ES-I3 (cell line): ENCODE results near the gene S100P.
"Not testable (repeated sequence)": the region's sequence is repeated elsewhere in the genome, so short reads cannot be mapped to it uniquely, and the experiment has no call there.

Source experiments
- H3K36me3 ChIP-seq: 2 replicates; pipeline ENCODE4 v1.6.1; 2013; ENCODE audit warnings: mild to moderate bottlenecking, low read length, control low read depth, moderate library complexity; ENCODE audit not compliant: insufficient read depth
- H3K4me1 ChIP-seq: 2 replicates; pipeline ENCODE4 v1.6.1; 2013; ENCODE audit warnings: mild to moderate bottlenecking, control low read depth, low read length; ENCODE audit not compliant: insufficient read depth
- H3K9ac ChIP-seq: 2 replicates; pipeline ENCODE4 v1.6.1; 2013; ENCODE audit warnings: low read depth, mild to moderate bottlenecking, low read length, moderate library complexity
- H3K9me3 ChIP-seq: 2 replicates; pipeline ENCODE4 v1.6.1; 2013; ENCODE audit warnings: mild to moderate bottlenecking, low read length, moderate library complexity; ENCODE audit not compliant: control insufficient read depth, insufficient read depth

Gene S100P

DNA sequence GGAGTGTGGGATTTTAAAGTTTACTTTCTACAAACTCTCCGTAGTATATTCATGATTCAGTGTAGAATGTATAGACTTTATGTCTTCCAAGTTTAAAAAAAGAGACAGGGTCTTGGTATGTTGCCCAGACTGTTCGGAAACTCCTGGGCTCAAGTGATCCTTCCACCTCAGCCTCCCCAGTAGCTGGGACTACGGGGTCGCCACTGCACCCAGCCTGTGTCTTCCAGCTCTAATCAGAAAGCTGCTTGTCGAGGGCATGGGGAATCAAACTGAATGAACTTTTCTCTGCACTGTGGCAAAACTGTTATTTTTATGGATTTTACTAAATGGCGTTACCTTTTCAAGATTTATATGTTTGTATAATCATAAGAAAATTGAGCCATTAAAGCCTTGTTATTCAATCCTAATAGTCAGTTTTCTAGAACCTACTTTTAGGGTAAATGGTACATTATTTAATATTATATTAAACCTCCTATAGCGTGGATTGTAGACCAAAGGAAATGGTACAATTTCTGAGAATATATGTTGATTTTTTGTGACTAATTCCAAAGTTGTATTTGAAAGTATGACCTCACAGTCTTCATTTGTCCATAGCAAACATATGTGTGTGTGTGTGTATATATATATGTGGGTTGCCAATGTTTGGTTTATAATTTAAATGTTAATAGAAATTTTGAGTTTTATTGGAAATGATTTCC lies 23.4 kb downstream of the S100P start:
- Histone ChIP-seq H3K9me3 (no peaks in the 10 kb centered on the region), H3K36me3 (no peaks in the 10 kb centered on the region), H3K4me1 (no peaks in the 10 kb centered on the region), H3K9ac (peak overlapping the region; percentile 84)

DNA sequence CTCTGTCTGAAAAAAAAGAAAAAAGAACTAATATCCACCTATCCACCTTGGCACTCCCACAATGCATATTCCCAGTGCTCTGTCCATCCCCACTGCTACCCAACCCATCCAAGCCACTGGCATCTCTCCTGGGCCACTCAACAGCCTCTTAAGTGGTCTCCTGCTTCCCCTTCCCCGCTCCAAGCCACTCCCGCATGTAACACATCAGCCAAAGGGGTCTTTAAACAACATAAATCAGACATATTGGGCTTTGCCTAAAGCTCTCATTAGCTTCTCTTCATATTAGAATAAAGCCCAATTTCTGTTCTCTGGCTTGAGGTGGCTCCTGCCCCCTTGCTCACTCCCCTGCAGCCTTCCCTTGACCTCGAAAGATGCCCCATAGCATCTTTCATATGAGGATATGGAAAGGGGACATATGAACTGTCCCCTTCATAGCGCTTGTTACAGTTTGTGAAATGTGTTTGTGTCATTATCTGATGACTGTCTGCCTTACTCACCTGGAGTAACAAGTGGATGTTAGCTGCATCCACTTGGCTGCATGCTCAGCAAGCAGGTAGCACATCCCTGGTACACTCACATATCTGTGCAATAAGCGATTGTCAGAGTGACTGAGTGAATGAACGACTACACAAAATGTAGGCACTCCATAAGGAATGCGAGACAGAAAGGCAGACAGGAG lies 25.4 kb downstream of the S100P start:
- Histone ChIP-seq H3K36me3 (no peaks in the 10 kb centered on the region), H3K9ac (no peak overlapping the region), H3K4me1 (no peaks in the 10 kb centered on the region), H3K9me3 (no peaks in the 10 kb centered on the region)

DNA sequence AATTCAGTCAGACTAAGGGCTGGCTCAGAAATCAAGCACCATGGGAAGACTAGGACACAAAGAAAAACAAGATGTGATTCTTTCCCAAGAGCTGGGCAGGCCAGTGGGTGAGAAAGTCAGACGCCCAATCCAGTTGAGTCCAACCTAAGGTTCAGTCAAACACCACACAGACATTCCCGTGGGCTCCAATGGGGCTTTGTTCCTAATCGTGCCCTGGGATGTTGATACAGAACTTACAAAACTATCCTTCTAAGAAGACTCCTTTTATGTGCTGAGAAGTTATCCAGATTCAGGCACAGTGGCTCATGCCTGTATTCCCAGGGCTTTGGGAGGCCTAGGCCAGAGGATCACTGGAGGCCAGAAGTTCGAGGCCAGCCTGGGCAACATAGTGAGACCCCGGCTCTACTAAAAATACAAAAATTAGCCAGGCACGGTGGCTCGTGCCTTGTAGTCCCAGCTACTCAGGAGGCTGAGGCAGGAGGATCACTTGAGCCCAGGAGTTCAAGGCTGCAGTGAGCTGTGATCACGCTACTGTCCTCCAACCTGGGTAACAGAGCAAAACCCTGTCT lies 26.0 kb downstream of the S100P start:
- Histone ChIP-seq H3K9me3 (no peaks in the 10 kb centered on the region), H3K9ac (no peak overlapping the region), H3K4me1 (no peaks in the 10 kb centered on the region; the same call in 1 of the 2 replicates), H3K36me3 (no peaks in the 10 kb centered on the region)

DNA sequence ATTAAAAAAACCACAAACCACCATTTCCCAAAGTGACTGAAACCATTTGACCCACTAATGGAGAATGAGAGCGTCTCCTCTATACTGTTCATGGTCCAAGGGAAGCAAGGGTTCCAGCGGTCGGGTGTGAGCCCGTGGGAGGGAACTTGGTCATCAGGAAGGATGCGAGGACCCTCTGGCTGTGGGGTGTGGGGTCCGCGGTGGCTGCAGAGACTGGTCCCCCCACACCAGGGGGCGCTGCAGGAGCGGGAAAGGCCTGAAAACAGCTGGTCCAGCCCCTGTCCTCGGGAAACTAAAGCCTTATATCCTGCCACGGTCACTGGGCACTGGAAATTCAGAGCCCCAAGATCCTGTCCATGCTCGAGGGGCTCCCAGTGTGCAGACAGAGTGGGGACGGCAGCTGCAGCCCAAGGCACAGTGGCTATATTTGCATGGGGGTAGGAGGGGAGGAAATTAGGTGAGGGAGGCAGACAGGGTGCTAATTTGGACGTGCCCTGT lies 26.6 kb downstream of the S100P start:
- H3K36me3 ChIP-seq, result no peaks in the 10 kb centered on the region
- H3K4me1 ChIP-seq, result no peaks in the 10 kb centered on the region; the same call in 1 of the 2 replicates
- H3K9me3 ChIP-seq, result no peaks in the 10 kb centered on the region
- no peak overlapping the region for H3K9ac ChIP-seq

DNA sequence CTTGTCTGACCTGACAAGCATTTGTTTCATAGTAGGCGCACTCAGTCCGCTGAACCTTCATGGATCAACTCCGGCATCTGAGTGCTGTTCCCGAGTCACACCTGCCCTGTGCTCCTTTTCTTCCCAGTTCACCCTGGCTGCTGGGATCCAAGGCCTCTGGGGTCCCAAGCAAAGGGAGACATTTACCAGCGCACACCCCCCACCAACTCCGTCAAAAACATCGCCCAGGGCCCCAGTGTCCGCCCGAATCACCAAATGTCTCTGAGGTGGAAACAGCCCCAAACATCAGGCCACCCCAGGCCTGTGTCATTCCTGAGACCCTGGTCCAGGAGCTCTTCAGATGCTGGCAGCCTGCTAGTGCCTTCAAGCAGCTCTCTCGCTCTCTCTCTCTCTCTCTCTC lies 27.4 kb downstream of the S100P start:
- Histone ChIP-seq H3K9me3 (no peaks in the 10 kb centered on the region), H3K9ac (no peak overlapping the region), H3K4me1 (no peaks in the 10 kb centered on the region; the same call in 1 of the 2 replicates), H3K36me3 (no peaks in the 10 kb centered on the region)

DNA sequence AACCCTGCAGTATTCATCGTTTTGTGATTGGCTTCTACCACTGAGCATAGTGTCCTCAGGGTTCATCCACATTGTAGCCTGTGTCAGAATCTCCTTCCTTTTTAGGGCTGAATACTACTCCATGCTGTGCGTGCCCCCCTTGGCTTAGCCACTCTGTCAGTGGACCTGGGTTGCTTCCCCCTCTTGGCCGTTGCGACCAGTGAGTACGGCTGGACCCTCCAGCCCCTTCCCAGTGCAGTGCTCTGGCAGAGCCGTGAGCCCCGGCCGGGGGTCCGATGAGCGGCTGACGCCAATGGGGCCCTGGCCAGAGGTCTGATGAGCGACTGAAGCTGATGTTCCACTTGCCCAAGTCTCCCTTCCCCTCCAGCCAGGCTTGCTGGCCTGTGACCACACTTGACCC lies 29.2 kb downstream of the S100P start:
- H3K36me3 ChIP-seq, result no peaks in the 10 kb centered on the region
- peaks cover under 1% of the 10 kb centered on the region; the same call in 1 of the 2 replicates for H3K4me1 ChIP-seq
- no peak overlapping the region for H3K9ac ChIP-seq
- no peaks in the 10 kb centered on the region for H3K9me3 ChIP-seq

DNA sequence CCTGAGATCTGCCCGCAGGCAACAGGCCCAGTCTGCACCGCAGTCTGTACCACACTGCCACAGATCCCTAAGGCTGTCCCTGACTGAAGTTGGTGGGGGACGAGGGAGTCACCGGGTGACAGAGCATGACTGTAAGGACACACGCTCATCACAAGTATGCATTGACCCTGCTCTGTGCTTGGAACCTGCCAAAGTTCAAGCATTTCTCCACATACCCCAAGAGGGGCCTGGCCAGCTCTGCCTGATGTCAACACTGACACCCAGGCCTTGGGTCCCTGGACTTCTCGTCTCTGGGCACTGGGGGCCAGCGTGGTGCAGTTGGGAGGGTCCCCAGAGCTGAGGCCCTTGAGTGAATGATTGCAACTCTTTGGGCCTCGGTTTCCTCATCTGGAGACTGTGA lies 30.2 kb downstream of the S100P start:
- Histone ChIP-seq H3K4me1 (peaks cover 4% of the 10 kb centered on the region; the same call in 1 of the 2 replicates), H3K36me3 (no peaks in the 10 kb centered on the region), H3K9me3 (no peaks in the 10 kb centered on the region), H3K9ac (no peak overlapping the region)

DNA sequence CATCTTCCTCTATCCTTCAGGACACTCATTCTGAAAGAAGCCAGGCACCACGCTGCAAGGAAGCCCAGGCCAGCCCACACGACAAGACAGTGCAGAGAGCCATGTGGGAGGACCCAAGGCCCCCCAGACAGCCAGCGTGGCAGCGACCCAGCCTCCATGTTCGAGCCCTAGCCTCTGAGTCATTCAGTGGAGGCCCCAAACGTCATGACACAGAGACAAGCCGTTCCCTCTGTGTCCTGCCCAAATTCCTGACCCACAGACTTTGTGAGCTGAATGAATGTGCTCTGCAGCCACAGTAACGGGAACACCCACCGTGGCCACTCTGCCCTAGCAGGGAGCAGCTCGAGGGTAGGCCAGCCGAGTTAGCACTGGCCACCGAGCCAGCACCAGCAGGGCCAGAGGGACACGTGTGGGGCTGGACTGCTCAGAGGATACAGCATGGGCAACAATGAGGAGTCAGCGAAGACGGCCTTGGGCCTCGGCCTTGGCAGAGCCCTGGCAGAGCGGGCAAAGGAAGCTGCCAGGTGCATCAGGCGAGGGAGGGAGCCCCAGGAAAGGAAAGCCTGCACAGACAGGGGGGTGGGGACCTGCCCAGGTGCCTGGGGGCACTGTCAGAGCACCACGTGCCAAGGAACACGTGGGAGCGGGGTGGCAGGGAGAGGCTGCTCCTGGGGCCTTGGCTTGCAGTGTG lies 30.9 kb downstream of the S100P start:
- Histone ChIP-seq H3K4me1 (peaks cover 4% of the 10 kb centered on the region; the same call in 1 of the 2 replicates), H3K9ac (no peak overlapping the region), H3K36me3 (no peaks in the 10 kb centered on the region), H3K9me3 (no peaks in the 10 kb centered on the region)

DNA sequence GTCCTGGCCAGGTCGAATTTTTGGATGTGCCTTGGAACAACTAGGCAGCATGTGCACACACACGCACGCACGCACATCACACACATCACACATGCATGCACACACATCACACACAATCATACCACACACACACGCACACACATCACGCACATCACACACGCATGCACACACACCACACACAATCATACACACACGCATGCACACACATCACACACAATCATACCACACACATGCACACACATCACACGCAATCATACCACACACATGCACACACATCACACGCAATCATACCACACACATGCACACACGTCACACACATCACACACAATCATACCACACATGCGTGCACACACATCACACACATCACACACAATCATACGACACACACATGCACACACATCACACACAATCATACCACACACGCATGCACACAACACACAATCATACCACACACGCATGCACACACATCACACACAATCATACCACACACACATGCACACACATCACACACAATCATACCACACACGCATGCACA lies 31.8 kb downstream of the S100P start:
- H3K36me3 ChIP-seq, H3K4me1 ChIP-seq, H3K9ac ChIP-seq, H3K9me3 ChIP-seq: not testable (repeated sequence)

DNA sequence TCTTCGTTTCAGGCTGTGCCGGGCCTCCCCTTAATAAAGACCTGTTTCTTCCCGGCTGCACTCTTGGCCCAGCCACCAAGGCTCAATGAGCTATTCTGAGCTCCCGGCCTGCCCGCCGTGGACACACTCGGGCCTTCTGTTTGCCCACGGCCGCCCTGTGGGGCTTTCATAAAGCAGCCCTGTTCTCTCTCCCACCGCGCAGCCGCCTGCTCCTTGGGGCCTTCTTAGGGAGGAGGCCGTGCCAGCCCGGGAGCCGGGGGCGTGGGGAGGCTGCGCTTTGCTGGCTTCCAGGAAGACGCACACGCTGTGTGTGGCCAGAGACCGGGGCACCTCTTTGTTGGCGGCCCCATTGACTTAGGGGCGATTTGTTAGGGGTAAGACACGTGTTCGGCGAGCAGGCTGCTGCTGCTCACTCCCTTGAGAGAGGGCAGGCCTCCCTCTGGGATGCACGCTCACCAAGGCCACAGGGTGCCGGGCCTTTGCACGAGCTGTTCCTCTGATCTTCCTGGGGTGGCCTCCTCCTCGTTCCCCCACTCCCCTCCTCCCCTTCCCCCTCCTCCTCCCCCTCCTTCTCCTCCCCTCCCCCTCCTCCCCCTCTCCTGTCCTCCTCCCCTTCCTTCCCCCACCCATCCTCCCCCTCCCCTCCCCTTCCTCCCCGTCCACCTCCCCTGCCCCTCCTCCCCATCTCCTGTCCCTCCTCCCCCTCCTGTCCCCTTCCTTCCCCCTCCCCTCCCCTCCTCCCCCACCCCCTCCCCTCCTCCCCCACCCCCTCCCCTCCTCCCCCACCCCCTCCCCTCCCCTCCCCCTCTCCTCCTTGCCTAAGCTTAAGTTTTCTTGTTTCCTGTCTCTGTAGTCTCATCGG lies 33.6 kb downstream of the S100P start:
- Histone ChIP-seq H3K9ac (no peak overlapping the region), H3K9me3 (no peaks in the 10 kb centered on the region), H3K4me1 (peaks cover 7% of the 10 kb centered on the region; the same call in 1 of the 2 replicates), H3K36me3 (no peaks in the 10 kb centered on the region)

DNA sequence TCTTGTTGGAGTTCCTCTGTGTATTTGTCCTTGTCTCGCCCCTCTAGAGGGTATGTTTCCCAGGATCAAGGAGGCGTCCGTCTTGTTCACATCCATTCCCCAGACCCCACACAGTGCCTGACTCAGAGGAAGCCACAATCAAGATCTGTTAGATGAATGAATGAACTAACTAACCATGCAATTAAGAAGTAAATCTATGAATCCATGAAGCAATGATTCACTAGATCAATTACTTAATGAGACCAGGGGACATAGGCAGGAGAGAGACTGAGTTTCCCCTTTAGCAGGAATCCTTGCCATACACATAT lies 34.2 kb downstream of the S100P start:
- H3K4me1 ChIP-seq, result peaks cover 13% of the 10 kb centered on the region; the same call in 1 of the 2 replicates
- no peak overlapping the region for H3K9ac ChIP-seq
- H3K9me3 ChIP-seq, result no peaks in the 10 kb centered on the region
- H3K36me3 ChIP-seq, result no peaks in the 10 kb centered on the region

DNA sequence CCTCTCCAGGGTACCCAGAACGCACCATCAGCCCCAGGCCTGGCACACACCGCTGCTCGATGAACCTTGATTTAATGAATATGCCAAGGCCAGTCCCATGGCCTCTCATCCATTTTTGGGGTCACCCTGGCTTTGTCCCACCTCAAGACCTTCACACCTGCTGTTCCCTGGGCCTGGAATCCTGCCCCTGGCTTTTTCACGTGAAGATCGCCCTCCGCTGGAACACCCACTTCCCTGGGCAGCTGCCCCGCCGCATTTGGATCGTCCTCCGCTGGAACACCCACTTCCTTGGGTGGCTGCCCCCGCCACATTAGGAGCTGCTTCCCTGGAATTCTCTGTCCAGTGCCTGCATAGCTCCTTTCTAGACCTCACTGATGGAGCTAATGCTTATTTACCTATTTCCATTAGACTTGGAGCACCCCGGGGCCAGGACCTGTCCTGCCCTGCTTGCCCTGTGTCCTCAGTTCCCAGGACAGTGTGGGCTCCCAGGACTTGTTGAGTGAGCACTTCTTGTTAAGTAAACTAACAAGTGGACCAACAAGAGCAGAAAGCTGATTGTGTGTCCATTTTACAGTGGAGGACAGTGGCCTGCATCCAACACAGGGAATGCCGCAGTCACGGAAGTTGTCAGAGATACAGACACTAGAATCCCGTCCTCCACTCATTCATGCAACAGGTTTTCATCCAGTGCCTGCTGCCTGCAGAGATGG lies 34.8 kb downstream of the S100P start:
- H3K9ac ChIP-seq, result no peak overlapping the region
- H3K4me1 ChIP-seq, result peaks cover 14% of the 10 kb centered on the region; the same call in 1 of the 2 replicates
- no peaks in the 10 kb centered on the region for H3K9me3 ChIP-seq
- H3K36me3 ChIP-seq, result no peaks in the 10 kb centered on the region

DNA sequence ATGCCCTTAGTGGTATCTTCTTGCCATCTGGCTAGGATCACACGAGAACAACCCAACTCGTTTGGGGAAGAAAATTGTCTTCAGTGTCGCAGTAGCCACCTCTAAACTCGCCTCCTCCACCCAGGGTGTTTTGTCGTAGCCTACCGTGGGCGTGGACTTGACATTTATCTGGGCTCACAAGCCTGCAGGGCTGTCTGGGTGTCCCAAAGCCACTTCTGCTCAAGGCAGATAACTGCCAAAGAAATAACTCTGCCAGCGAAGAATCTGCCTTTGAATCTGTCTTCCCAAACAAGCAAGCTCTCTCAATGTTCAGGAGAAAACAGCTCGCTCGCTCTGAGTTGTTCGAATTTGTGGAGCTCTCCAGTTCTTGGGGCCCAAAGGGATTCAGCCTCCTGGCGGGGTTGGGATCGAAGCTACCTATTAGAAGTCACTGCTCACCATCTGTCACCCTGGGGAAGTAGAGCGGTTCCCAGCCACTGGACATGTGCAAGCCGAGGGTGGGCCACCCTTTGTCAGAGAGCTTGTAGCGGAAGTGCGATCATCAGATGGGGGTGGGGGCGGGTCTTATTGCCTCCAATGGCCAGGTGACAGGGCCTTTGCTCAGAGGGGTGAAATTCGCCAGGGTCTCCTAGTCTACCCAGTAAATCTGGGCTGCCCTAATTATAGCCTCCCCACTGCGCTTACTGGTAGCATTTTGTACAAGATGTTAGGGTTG lies 37.1 kb downstream of the S100P start:
- Histone ChIP-seq H3K9me3 (no peaks in the 10 kb centered on the region), H3K36me3 (no peaks in the 10 kb centered on the region), H3K4me1 (peaks cover 14% of the 10 kb centered on the region; the same call in 1 of the 2 replicates), H3K9ac (no peak overlapping the region)
